HL-60 (cell line): ENCODE data around the gene KSR1.

Experiments
- DNase-seq, 2 experiments: peaks; one replicate each; pipeline ENCODE4 v3.0.0-alpha.2; 2010 to 2020; ENCODE audit warnings: low read depth in 1 of 2, low spot score in 1 of 2
- H3K27ac ChIP-seq: fragments of 250-450 bp; sonication (Bioruptor Pico); replicated peaks from 2 replicates; pipeline ENCODE4 v1.5.1; 2020; ENCODE audit warnings: mild to moderate bottlenecking, moderate library complexity
- H3K27me3 ChIP-seq: fragments of 250-450 bp; sonication (Bioruptor Pico); 2 replicates; pipeline ENCODE4 v1.5.1; 2021; ENCODE audit warnings: mild to moderate bottlenecking, moderate library complexity; ENCODE audit not compliant: insufficient read depth, poor library complexity, severe bottlenecking
- H3K4me3 ChIP-seq: replicated peaks from 2 replicates; pipeline ENCODE4 v1.5.1; 2011; ENCODE audit warnings: mild to moderate bottlenecking, control low read depth, low read length; ENCODE audit not compliant: insufficient read depth
- GABPA ChIP-seq: IDR thresholded peaks from 2 replicates; pipeline ENCODE4 v1.6.1; 2012; ENCODE audit warnings: low read depth
- POLR2AphosphoS5 ChIP-seq: IDR thresholded peaks from 2 replicates; pipeline ENCODE4 v1.6.1; 2012; ENCODE audit warnings: low read depth
- SPI1 ChIP-seq: IDR thresholded peaks from 2 replicates; pipeline ENCODE4 v1.6.1; 2012; ENCODE audit warnings: low read depth, mild to moderate bottlenecking, borderline replicate concordance
- TF ChIP-seq, protein P1 (sequence below): IDR thresholded peaks from 2 replicates; pipeline ENCODE4 v1.6.1; 2012; ENCODE audit warnings: low read depth; ENCODE audit not compliant: insufficient replicate concordance
- TF ChIP-seq, protein P2 (sequence below): IDR thresholded peaks from one replicate; pipeline ENCODE4 v1.5.1; 2011; ENCODE audit warnings: low read length, control low read depth, inconsistent platforms; ENCODE audit not compliant: insufficient read depth

KSR1 gene

DNA sequence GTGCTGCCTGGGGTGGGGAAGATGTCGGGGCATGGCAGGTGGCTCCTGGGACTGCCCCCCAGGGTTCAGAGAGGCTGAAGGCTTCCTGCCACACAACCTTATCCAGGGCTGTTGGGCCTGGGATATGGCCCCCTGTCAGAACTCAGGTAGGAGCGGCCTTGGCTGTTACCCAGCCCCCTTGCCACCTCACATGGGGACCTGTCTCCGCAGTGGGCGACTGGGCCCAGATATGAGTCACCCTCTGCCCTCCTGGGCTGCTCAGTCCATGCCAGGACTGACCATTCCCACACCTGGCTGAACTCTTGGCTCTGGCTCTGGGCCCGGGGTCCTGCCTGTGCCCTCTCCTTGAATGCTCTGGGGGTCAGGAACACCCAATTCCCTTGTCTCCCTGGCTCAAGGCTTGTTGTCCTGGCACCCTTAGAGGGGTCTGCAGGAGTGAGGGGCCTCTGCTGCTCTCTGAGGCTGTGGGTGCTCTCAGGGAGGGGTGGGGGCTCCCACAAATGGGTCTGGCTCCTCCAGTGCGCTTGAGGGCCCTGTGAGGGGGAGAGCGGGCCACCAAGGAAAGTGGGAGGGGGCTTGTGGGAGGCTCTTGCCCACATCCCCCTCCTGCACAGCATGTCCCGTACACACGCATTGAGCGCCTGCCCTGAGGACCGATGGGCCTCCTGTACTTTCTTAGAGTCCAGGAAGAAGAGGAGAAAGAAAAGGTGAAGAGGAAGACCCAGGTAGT lies 210.7 kb downstream of the KSR1 start:
- Histone ChIP-seq H3K4me3 (no peak overlapping the region), H3K27me3 (no peaks in the 10 kb centered on the region), H3K27ac (no peak overlapping the region)
- TF ChIP-seq, protein P1, sequence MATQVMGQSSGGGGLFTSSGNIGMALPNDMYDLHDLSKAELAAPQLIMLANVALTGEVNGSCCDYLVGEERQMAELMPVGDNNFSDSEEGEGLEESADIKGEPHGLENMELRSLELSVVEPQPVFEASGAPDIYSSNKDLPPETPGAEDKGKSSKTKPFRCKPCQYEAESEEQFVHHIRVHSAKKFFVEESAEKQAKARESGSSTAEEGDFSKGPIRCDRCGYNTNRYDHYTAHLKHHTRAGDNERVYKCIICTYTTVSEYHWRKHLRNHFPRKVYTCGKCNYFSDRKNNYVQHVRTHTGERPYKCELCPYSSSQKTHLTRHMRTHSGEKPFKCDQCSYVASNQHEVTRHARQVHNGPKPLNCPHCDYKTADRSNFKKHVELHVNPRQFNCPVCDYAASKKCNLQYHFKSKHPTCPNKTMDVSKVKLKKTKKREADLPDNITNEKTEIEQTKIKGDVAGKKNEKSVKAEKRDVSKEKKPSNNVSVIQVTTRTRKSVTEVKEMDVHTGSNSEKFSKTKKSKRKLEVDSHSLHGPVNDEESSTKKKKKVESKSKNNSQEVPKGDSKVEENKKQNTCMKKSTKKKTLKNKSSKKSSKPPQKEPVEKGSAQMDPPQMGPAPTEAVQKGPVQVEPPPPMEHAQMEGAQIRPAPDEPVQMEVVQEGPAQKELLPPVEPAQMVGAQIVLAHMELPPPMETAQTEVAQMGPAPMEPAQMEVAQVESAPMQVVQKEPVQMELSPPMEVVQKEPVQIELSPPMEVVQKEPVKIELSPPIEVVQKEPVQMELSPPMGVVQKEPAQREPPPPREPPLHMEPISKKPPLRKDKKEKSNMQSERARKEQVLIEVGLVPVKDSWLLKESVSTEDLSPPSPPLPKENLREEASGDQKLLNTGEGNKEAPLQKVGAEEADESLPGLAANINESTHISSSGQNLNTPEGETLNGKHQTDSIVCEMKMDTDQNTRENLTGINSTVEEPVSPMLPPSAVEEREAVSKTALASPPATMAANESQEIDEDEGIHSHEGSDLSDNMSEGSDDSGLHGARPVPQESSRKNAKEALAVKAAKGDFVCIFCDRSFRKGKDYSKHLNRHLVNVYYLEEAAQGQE, result no peak
- TF ChIP-seq, protein P2, sequence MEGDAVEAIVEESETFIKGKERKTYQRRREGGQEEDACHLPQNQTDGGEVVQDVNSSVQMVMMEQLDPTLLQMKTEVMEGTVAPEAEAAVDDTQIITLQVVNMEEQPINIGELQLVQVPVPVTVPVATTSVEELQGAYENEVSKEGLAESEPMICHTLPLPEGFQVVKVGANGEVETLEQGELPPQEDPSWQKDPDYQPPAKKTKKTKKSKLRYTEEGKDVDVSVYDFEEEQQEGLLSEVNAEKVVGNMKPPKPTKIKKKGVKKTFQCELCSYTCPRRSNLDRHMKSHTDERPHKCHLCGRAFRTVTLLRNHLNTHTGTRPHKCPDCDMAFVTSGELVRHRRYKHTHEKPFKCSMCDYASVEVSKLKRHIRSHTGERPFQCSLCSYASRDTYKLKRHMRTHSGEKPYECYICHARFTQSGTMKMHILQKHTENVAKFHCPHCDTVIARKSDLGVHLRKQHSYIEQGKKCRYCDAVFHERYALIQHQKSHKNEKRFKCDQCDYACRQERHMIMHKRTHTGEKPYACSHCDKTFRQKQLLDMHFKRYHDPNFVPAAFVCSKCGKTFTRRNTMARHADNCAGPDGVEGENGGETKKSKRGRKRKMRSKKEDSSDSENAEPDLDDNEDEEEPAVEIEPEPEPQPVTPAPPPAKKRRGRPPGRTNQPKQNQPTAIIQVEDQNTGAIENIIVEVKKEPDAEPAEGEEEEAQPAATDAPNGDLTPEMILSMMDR, result no peak
- TF ChIP-seq GABPA, result no peak
- TF ChIP-seq POLR2AphosphoS5, result no peak
- no peak for TF ChIP-seq SPI1
- DNase-seq, result no peak

DNA sequence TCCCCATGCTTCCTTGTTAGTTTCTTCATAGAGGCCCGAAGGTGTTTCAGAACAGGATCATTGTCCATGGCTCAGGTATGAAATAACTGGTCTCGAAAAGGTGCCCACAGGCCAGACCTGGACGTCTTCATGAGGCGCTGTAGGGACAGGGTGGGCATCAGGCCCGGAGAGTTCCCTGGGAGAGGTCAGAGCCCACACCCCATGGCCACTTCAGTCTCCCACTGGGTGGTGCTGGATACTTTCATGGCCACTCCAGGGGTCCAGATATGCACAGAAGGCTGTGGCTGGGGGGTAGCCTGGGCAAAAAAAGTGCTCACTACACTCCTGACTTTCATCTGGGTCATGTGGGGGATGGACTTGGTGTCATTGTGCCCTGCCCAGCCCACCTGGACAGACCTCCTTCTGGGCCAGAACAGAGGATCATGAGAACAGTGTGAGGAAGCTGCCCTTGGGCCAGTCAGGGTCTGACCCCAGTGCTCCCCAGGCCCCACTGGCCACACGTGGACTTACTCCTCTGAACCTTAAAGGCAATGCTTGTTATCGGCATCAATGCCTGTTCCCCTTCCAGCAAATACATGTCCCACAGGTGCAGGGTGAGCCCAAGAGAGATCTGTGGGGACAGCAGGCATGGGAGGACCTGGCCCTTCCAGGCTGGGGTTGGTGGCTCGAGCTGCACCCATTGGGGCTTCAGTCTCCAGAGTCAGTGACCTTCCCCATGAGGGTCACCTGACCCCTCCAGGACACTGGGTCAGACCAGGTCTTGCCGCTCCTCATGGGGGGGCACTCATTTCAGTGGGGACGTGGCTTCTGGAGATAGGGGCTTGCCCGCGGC lies 211.6 kb downstream of the KSR1 start:
- no peak for DNase-seq
- TF ChIP-seq GABPA (no peak), POLR2AphosphoS5 (no peak), SPI1 (no peak)
- TF ChIP-seq, protein P1, result no peak
- TF ChIP-seq, protein P2, result no peak
- no peak overlapping the region for H3K27ac ChIP-seq
- H3K27me3 ChIP-seq, result no peaks in the 10 kb centered on the region
- no peak overlapping the region for H3K4me3 ChIP-seq

DNA sequence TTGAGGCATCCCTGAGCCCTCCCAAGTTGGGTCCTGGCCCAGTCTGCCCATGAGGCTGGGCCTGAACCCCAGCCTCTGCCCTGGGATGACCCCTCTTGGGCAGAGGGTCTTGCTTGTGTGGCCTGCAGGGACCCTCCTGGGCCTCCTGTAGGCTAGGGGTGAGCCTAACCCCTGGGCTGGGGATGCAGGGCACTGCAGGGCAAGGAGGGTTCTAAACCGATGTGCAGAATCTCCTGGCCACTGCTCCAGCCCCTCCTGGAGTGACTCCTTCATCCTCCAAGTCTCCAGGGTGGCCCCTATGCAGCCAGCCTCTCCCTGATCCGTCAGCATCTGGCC lies 212.2 kb downstream of the KSR1 start:
- no peak for DNase-seq
- Histone ChIP-seq H3K27ac (no peak overlapping the region), H3K4me3 (no peak overlapping the region), H3K27me3 (no peaks in the 10 kb centered on the region)
- TF ChIP-seq POLR2AphosphoS5 (no peak), GABPA (no peak), SPI1 (no peak)
- TF ChIP-seq, protein P2, result no peak
